Measurements from ENCODE around the gene RTL10.

GRCh38 chr22:19902245-19902715 lies 47.6 kb upstream of the RTL10 start:
- no peak for TF ChIP-seq CTCF (IDR thresholded peaks at IDR 0.05; ENCODE audit: low read length)
- TF ChIP-seq EZH2 (optimal IDR thresholded peaks at IDR 0.05; ENCODE audit: low read depth, low read length) = no peak

Data from MM.1S (cell line).